ENCODE measurements around the gene NCOA7.
"Not testable (repeated sequence)": the region's sequence is repeated elsewhere in the genome, so short reads cannot be mapped to it uniquely, and the experiment has no call there.

The NCOA7 gene

DNA sequence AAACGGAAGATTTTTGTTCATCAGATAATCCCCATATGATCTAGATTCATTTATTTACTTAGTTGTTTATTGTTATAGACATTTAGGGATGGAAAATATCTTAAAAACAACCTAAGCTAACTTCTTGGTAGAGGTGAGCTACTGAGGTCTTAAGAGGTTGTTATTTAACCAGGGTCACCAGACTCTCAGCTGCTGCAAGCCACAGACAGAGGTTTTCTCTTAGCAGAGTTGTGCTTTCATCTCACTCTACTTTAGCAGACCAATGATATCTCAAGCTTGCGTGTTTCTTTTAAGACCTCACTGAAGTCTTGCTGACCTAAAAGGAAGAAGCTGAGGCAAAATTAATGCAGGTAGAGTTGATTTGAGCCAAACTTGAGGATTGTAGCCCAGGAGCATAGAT lies 43.6 kb downstream of the NCOA7 start:
- no peak for FAIRE-seq
- no peak for TF ChIP-seq TAF1 (IDR thresholded peaks at IDR 0.05; ENCODE audit: borderline replicate concordance, low read depth, low read length)
- TF ChIP-seq POLR2AphosphoS5 (IDR thresholded peaks at IDR 0.05; ENCODE audit: low read depth, low read length), result no peak
- no peak for TF ChIP-seq POLR2A (IDR thresholded peaks at IDR 0.05; ENCODE audit: low read depth, low read length)
- DNase-seq (ENCODE audit: insufficient read length), result no peak

DNA sequence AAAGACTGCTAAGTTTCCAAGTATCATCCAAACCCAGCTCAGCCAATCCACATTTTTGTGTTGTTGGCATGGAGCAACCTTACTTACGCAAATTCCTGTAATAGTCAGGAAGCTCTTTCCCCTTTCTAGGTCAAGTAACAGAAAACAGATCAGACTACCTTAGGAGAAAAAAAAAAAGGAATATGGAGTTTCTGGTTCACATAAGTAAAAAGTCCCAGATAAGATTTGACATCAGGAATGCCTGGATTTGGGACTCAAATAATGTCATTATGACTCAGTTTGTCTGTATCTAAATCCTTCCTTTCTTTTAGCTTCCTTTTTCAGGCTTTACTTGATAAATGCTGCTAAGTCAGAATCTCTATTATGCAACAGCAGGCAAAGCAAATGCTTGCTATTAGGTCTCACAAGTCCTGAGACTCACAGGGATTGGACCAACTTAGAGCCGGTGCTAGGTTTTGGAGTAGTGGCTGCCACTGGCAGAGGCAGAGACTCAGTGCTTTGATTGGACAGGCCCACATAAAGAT lies 44.5 kb downstream of the NCOA7 start:
- DNase-seq (ENCODE audit: insufficient read length) (no peak), FAIRE-seq (no peak)
- no peak for TF ChIP-seq POLR2AphosphoS5 (IDR thresholded peaks at IDR 0.05; ENCODE audit: low read depth, low read length)
- no peak for TF ChIP-seq TAF1 (IDR thresholded peaks at IDR 0.05; ENCODE audit: borderline replicate concordance, low read depth, low read length)
- TF ChIP-seq POLR2A (IDR thresholded peaks at IDR 0.05; ENCODE audit: low read depth, low read length), result no peak

DNA sequence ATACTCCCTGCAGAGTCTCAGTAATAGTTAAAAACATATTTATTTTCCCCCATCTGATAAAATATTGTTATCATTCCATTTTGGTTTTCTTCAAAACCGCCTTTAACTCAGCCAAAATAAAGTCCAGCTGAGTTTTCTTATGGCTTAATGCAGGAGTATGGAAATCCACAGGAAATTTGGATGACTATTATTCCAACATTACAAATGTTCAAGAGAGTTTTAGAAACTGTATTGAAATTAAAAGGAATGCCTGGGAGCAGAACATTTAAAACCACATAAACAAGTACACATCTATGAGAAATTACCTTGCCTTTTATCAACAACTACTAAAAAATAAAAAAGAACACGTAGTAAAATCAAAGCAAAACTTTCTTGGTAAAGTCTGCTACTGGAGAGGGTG lies 45.7 kb downstream of the NCOA7 start:
- FAIRE-seq, result no peak
- no peak for TF ChIP-seq POLR2AphosphoS5 (IDR thresholded peaks at IDR 0.05; ENCODE audit: low read depth, low read length)
- no peak for TF ChIP-seq TAF1 (IDR thresholded peaks at IDR 0.05; ENCODE audit: borderline replicate concordance, low read depth, low read length)
- no peak for TF ChIP-seq POLR2A (IDR thresholded peaks at IDR 0.05; ENCODE audit: low read depth, low read length)
- DNase-seq (ENCODE audit: insufficient read length), result no peak

DNA sequence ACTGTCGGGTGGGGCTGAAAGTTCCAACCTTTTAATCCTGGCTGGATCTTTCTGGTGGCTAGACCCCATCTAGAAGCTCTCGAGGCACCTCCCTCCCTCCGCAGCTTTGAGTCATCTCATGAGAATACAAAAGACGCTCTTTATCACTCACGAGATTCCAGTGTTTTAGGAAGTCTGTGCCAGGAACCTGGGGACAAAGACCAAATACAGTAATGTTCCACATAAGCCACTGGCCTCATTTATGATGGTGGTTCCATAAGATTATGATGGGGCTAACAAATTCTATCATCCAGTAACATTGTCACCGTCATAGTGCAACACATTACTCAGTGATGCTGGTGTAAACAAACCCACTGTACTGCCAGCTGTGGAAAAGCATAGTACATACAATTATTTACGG lies 48.7 kb downstream of the NCOA7 start:
- TF ChIP-seq POLR2AphosphoS5 (IDR thresholded peaks at IDR 0.05; ENCODE audit: low read depth, low read length) (no peak), TAF1 (IDR thresholded peaks at IDR 0.05; ENCODE audit: borderline replicate concordance, low read depth, low read length) (no peak), POLR2A (IDR thresholded peaks at IDR 0.05; ENCODE audit: low read depth, low read length) (no peak)
- FAIRE-seq (no peak), DNase-seq (ENCODE audit: insufficient read length) (no peak)

DNA sequence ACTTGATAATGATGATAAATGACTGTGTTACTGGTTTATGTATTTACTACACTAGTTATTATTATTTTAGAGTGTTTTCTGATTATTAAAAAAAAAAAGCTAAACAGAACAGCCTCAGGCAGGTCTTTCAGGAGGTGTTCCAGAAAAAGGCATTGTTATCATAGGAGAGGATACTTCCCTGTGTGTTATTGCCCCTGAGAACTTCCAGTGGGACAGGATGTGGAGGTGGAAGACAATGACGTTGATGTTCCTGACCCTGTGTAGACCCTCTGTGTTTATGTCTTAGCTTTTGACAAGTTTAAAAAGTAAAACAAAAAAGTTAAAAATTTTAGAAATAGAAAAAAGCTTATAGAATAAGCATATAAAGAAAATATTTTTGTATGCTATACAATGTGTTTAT lies 49.1 kb downstream of the NCOA7 start:
- TF ChIP-seq TAF1 (IDR thresholded peaks at IDR 0.05; ENCODE audit: borderline replicate concordance, low read depth, low read length) (no peak), POLR2A (IDR thresholded peaks at IDR 0.05; ENCODE audit: low read depth, low read length) (no peak), POLR2AphosphoS5 (IDR thresholded peaks at IDR 0.05; ENCODE audit: low read depth, low read length) (no peak)
- DNase-seq (ENCODE audit: insufficient read length) (no peak), FAIRE-seq (no peak)

DNA sequence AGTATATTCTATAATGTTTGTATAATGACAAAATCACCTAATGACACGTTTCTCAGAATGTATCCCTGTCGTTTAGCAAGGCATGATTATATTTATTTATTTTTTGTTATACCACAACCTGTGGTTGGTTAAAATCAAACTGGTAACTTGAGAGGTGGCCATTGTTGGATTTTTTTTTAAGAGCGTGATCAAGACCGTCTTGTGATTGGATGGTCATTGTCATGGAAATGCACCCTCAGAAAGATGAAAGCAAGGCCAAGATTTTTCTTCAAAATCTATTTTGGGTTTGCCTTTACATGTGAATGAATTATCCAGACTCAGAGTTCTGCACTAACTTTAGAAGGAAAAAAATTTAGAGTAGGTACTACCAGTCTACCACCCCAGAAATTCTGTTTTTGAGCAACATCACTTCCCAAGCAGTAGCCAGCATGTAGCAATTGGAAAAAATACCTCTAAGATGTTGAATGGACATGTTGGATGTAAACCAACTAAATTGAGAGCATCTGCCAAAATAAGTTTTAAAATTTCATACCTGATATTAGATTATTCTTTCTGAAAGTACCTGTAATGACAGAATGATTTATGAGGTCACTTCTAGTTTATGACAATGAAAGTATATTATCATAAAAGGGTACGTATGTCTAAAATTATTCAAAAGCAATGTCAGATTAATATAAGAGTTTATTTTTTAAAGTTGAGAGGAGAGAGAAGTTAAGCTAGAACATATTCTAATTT lies 50.8 kb downstream of the NCOA7 start:
- no peak for TF ChIP-seq TAF1 (IDR thresholded peaks at IDR 0.05; ENCODE audit: borderline replicate concordance, low read depth, low read length)
- no peak for TF ChIP-seq POLR2A (IDR thresholded peaks at IDR 0.05; ENCODE audit: low read depth, low read length)
- no peak for FAIRE-seq

DNA sequence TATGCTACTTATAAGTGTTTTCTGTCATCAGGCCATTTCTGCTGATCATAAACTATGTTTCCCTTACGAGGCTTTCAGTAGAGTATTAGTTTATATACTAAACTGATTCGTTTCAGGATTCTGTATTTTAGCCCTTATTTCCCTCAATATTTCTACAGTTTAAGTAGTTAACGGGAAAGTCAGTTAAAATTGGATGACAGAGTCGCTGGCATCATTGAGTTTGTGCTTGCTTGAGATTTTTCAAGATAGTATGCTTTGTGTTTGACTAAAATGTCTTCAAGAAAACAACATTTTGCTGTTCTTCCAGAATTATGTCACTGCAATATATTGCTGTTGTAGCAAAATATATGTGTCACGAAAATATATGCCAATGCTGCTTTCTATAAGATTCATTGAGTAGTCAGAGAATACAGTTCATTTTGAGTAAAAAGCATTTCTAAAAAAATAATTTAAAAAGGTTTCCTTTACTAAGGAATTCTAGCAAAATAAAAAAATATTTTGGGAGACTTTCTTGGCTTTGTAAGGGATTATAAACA lies 51.4 kb downstream of the NCOA7 start:
- no peak for FAIRE-seq

More for the DNA sequence above, 50.8 kb downstream of the NCOA7 start:
- DNase-seq (ENCODE audit: insufficient read length), result no peak

DNA sequence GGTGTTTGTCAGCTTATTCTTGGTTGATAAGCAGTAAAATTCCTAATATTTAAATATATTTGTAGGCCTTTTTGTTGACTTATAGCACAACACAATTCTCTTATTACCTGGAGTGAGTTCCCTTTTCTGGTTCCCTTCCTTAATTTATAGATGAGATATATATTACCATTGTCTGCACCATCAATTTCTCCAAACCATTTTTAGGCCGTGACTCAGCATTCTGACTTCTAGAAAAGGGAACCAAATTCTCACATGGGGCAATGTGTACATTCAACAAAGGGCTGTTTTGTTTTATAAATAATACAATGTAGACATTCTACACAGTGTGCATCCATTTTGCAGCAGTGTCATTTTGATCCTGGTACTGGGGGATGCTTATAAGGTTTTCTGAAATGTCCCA lies 52.8 kb downstream of the NCOA7 start:
- TF ChIP-seq POLR2AphosphoS5 (IDR thresholded peaks at IDR 0.05; ENCODE audit: low read depth, low read length) (no peak), TAF1 (IDR thresholded peaks at IDR 0.05; ENCODE audit: borderline replicate concordance, low read depth, low read length) (no peak), POLR2A (IDR thresholded peaks at IDR 0.05; ENCODE audit: low read depth, low read length) (no peak)
- DNase-seq (ENCODE audit: insufficient read length), result no peak
- FAIRE-seq, result no peak

More for the DNA sequence above, 51.4 kb downstream of the NCOA7 start:
- DNase-seq (ENCODE audit: insufficient read length), result no peak
- TF ChIP-seq POLR2A (IDR thresholded peaks at IDR 0.05; ENCODE audit: low read depth, low read length), result no peak
- no peak for TF ChIP-seq POLR2AphosphoS5 (IDR thresholded peaks at IDR 0.05; ENCODE audit: low read depth, low read length)
- no peak for TF ChIP-seq TAF1 (IDR thresholded peaks at IDR 0.05; ENCODE audit: borderline replicate concordance, low read depth, low read length)

DNA sequence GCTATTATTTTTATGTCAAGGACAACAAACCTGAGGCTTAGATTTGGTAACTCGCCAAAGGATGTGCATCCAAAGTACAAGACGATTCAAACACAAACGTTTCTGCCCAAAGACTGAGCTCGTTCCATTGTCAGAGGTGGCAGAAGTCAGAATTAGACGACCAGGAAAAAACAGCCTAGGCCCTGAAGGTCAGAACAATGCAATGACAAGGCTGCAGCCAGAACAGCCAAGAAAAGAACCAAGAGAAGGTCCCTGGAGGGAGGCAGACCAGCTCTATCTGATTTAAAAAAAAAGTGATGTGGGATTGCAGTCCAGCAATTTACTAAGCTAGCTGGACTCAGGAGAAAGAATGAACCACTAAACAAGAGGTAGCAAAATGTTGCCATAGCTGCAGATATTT lies 54.2 kb downstream of the NCOA7 start:
- TF ChIP-seq POLR2A (IDR thresholded peaks at IDR 0.05; ENCODE audit: low read depth, low read length), result no peak
- no peak for TF ChIP-seq POLR2AphosphoS5 (IDR thresholded peaks at IDR 0.05; ENCODE audit: low read depth, low read length)
- TF ChIP-seq TAF1 (IDR thresholded peaks at IDR 0.05; ENCODE audit: borderline replicate concordance, low read depth, low read length), result no peak
- FAIRE-seq, result no peak

DNA sequence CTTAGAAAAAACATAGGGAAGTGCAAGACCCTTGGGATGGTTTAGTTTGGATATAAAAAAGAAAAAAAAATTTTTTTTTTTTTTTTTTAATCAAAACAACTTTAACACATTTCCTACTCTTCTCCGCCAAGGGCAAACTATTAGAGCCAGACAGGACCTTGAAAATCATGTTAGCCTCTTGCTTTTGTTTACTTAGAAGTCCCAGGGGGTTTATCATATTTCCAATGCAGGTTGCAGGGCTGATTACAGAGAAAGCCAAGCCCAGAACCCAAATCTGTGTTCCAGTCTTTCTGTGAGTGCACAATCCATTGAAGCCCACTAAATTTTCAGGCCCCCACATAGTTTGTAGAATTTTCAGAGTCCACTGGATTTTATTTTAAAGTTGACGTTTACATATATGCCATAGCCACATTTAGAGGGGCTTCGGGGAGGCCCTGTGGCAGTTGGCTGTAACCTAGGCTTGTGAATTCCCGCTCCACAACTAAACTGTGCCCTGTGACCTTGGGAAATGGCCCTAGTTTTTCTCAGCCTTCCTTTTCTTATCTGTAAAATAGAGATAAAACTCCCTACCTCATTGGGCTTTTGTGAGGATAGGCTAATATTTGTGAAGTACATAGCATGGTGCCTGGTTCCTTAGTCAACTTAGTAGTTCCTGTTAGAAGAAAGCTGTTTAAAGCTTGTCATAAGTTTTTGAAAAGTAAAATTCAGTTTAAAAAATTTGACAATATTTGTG lies 55.7 kb downstream of the NCOA7 start:
- DNase-seq (ENCODE audit: insufficient read length) (no peak), FAIRE-seq (no peak)
- TF ChIP-seq POLR2AphosphoS5 (IDR thresholded peaks at IDR 0.05; ENCODE audit: low read depth, low read length), result no peak
- TF ChIP-seq TAF1 (IDR thresholded peaks at IDR 0.05; ENCODE audit: borderline replicate concordance, low read depth, low read length), result no peak
- no peak for TF ChIP-seq POLR2A (IDR thresholded peaks at IDR 0.05; ENCODE audit: low read depth, low read length)

More for the DNA sequence above, 54.2 kb downstream of the NCOA7 start:
- no peak for DNase-seq (ENCODE audit: insufficient read length)

DNA sequence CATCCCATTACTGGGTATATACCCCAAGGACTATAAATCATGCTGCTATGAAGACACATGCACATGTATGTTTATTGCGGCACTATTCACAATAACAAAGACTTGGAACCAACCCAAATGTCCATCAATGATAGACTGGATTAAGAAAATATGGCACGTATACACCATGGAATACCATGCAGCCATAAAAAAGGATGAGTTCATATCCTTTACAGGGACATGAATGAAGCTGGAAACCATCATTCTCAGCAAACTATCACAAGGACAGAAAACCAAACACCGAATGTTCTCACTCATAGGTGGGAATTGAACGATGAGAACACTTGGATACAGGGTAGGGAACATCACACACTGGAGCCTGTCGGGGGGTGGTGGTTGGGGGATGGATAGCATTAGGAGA lies 57.5 kb downstream of the NCOA7 start:
- not testable (repeated sequence) for DNase-seq (ENCODE audit: insufficient read length); FAIRE-seq

DNA sequence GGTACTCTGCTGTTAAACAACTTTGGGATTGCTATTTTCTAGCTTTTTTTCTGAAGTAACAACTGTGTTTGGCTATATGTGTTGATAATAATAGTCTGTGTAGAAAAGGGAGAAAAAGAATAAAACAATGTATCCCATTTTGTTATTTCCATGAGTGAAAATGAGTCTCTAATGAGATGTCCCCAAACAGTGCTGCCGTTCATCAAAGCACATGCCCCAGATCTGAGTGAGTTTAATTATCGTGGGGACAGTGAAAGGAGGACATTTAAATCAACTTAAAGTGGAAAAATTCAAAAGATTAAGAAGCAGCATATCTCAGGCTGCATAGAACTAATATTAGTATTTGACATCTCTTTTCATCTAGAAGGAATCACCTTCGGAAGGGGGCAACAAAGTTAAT lies 59.6 kb downstream of the NCOA7 start:
- no peak for FAIRE-seq

More for the DNA sequence above, 59.6 kb downstream of the NCOA7 start:
- TF ChIP-seq POLR2A (IDR thresholded peaks at IDR 0.05; ENCODE audit: low read depth, low read length), result no peak
- TF ChIP-seq POLR2AphosphoS5 (IDR thresholded peaks at IDR 0.05; ENCODE audit: low read depth, low read length), result no peak
- TF ChIP-seq TAF1 (IDR thresholded peaks at IDR 0.05; ENCODE audit: borderline replicate concordance, low read depth, low read length), result no peak
- DNase-seq (ENCODE audit: insufficient read length), result no peak

Measured in GM12892 (cell line).